HuH-7.5 (cell line): ENCODE measurements around the gene SIAH2.
A peak's percentile ranks its signal among the peaks of the same experiment; 100 is the strongest.
"Not testable (repeated sequence)": the region's sequence is repeated elsewhere in the genome, so short reads cannot be mapped to it uniquely, and the experiment has no call there.

ENCODE experiments used
- DNase-seq: peaks from one replicate; pipeline ENCODE4 v3.0.0; 2011; ENCODE audit warnings: low spot score

SIAH2 gene

GRCh38 chr3:150763122-150763840 is at the start of gene SIAH2:
Gene SIAH2 (minus strand): TSS chr3:150763169. CDS start chr3:150762849, 320 bp downstream.
- DNase-seq, result peak; percentile 83

GRCh38 chr3:150811984-150812383 is 49.0 kb upstream of the SIAH2 start:
- DNase-seq, result no peak

- no peak for DNase-seq
Observed at GRCh38 chr3:150810641-150811040, 47.7 kb upstream of the SIAH2 start.

GRCh38 chr3:150806185-150806835 is 43.3 kb upstream of the SIAH2 start:
- no peak for DNase-seq

GRCh38 chr3:150805354-150805753 is 42.4 kb upstream of the SIAH2 start:
- DNase-seq, result no peak

GRCh38 chr3:150803440-150803985 is 40.5 kb upstream of the SIAH2 start:
- DNase-seq, result no peak

GRCh38 chr3:150800722-150801121 is 37.8 kb upstream of the SIAH2 start:
- no peak for DNase-seq

GRCh38 chr3:150798122-150798618 is 35.2 kb upstream of the SIAH2 start:
- no peak for DNase-seq

GRCh38 chr3:150797155-150797554 is 34.2 kb upstream of the SIAH2 start:
- no peak for DNase-seq

- not testable (repeated sequence) for DNase-seq
Observed at GRCh38 chr3:150796527-150796926, 33.6 kb upstream of the SIAH2 start.

- no peak for DNase-seq
Observed at GRCh38 chr3:150793641-150794040, 30.7 kb upstream of the SIAH2 start.

GRCh38 chr3:150790629-150791028 is 27.7 kb upstream of the SIAH2 start:
- no peak for DNase-seq

GRCh38 chr3:150789451-150789850 is 26.5 kb upstream of the SIAH2 start:
- DNase-seq, result no peak

- no peak for DNase-seq
Observed at GRCh38 chr3:150787741-150788370, 24.9 kb upstream of the SIAH2 start.

- no peak for DNase-seq
Observed at GRCh38 chr3:150786791-150787190, 23.8 kb upstream of the SIAH2 start.

GRCh38 chr3:150784747-150785125 is 21.8 kb upstream of the SIAH2 start:
- no peak for DNase-seq

- no peak for DNase-seq
Observed at GRCh38 chr3:150783920-150784746, 21.2 kb upstream of the SIAH2 start.

- no peak for DNase-seq
Observed at GRCh38 chr3:150783316-150783715, 20.3 kb upstream of the SIAH2 start.

GRCh38 chr3:150779402-150779858 is 16.5 kb upstream of the SIAH2 start:
- DNase-seq, result no peak

- DNase-seq, result no peak
Observed at GRCh38 chr3:150778793-150779401, 15.9 kb upstream of the SIAH2 start.

GRCh38 chr3:150775001-150775599 is 12.1 kb upstream of the SIAH2 start:
- no peak for DNase-seq
